Spinal cord (tissue), 10 donors: ENCODE measurements around the gene CAPZB. TPM values are rescaled to one million over a fixed set of nuclear protein-coding genes. Genes with fewer than 3 reads are reported as not detected.

ENCODE experiments used
- DNase-seq, 6 donors: peaks; one replicate each; pipeline versions ENCODE4 v3.0.0 to v3.0.0-alpha.2; 2013 to 2015; ENCODE audit warnings: low spot score in 6 of 6, low read depth in 4 of 6
- H3K27ac ChIP-seq: one replicate; pipeline ENCODE4 v1.5.1; 2013; ENCODE audit warnings: low read depth, low read length, control low read depth
- H3K27me3 ChIP-seq: one replicate; pipeline ENCODE4 v1.6.1; 2013; ENCODE audit warnings: low read length; ENCODE audit not compliant: control insufficient read depth, insufficient read depth
- H3K36me3 ChIP-seq: one replicate; pipeline ENCODE4 v1.6.1; 2013; ENCODE audit warnings: low read length; ENCODE audit not compliant: control insufficient read depth, insufficient read depth
- H3K4me1 ChIP-seq: one replicate; pipeline ENCODE4 v1.6.1; 2013; ENCODE audit warnings: low read length; ENCODE audit not compliant: control insufficient read depth, insufficient read depth
- H3K4me3 ChIP-seq: one replicate; pipeline ENCODE4 v1.5.1; 2013; ENCODE audit warnings: low read depth, low read length, control low read depth
- H3K9me3 ChIP-seq: one replicate; pipeline ENCODE4 v1.6.1; 2013; ENCODE audit warnings: low read length; ENCODE audit not compliant: control insufficient read depth, insufficient read depth
- WGBS: methylation state at CpG from one replicate; pipeline ENCODE4 v1.1.5; 2013; ENCODE audit warnings: missing lambda C conversion rate; ENCODE audit not compliant: insufficient coverage; 5-methylcytosine and 5-hydroxymethylcytosine counted together
- polyA plus RNA-seq, 2 donors: library from polyadenylated mRNA; unstranded; fragments of 120-200 nt; gene quantifications; one replicate each; pipeline ENCODE4 v1.2.1, GENCODE V29; 2013; ENCODE audit not compliant: insufficient read length in 2 of 2
- total RNA-seq, 2 donors: library from RNA; depleted of rRNA in 1 of 2; stranded (reverse); fragments of 120-200 nt in 1 of 2; fragments of >200 nt in 1 of 2; gene quantifications; one replicate each; pipeline versions ENCODE4 v1.2.3 to v1.2.4, GENCODE V29; 2013 to 2014
- donor health status: healthy.

CAPZB gene
- total and polyA plus RNA-seq, 4 donors: 78.8 to 312 (median 243) TPM

GRCh38 chr1:19387045-19387467 is 98.3 kb downstream of the CAPZB start:
- H3K4me3 ChIP-seq: no peak overlapping the region
- peaks cover 23% of the 10 kb centered on the region for H3K36me3 ChIP-seq
- no peaks in the 10 kb centered on the region for H3K27me3 ChIP-seq
- H3K4me1 ChIP-seq: peaks cover 33% of the 10 kb centered on the region
- H3K9me3 ChIP-seq: no peaks in the 10 kb centered on the region
- WGBS: 86% methylated on average over 4 of the region's 4 CpGs
- DNase-seq: no peak
- H3K27ac ChIP-seq: peak overlapping the region; percentile 64

GRCh38 chr1:19385869-19386591 is 99.3 kb downstream of the CAPZB start:
- Histone ChIP-seq H3K27me3 (no peaks in the 10 kb centered on the region), H3K4me3 (no peak overlapping the region), H3K27ac (peak overlapping the region; percentile 64), H3K9me3 (no peaks in the 10 kb centered on the region), H3K4me1 (peaks cover 30% of the 10 kb centered on the region), H3K36me3 (peaks cover 29% of the 10 kb centered on the region)
- peak in 1 of 6 donors; percentile 58 for DNase-seq
- WGBS: 79% methylated on average over 13 of the region's 15 CpGs

- WGBS: 81% methylated on average over 9 of the region's 9 CpGs
- no peak for DNase-seq
- H3K4me1 ChIP-seq: peaks cover 24% of the 10 kb centered on the region
- no peak overlapping the region for H3K4me3 ChIP-seq
- no peaks in the 10 kb centered on the region for H3K9me3 ChIP-seq
- peaks cover 31% of the 10 kb centered on the region for H3K36me3 ChIP-seq
- H3K27me3 ChIP-seq: no peaks in the 10 kb centered on the region
- peak overlapping the region; percentile 64 for H3K27ac ChIP-seq
These were observed 100.1 kb downstream of the CAPZB start for GRCh38 chr1:19385221-19385620.

GRCh38 chr1:19384772-19385187 is 100.6 kb downstream of the CAPZB start:
- Histone ChIP-seq H3K4me3 (no peak overlapping the region), H3K27ac (peak overlapping the region; percentile 64), H3K4me1 (peaks cover 20% of the 10 kb centered on the region), H3K9me3 (no peaks in the 10 kb centered on the region), H3K36me3 (peaks cover 32% of the 10 kb centered on the region), H3K27me3 (no peaks in the 10 kb centered on the region)
- WGBS: 100% methylated on average over 2 of the region's 7 CpGs
- no peak for DNase-seq

GRCh38 chr1:19384113-19384512 is 101.2 kb downstream of the CAPZB start:
- H3K27me3 ChIP-seq: no peaks in the 10 kb centered on the region
- H3K9me3 ChIP-seq: no peaks in the 10 kb centered on the region
- peaks cover 33% of the 10 kb centered on the region for H3K36me3 ChIP-seq
- H3K4me3 ChIP-seq: no peak overlapping the region
- peak overlapping the region; percentile 64 for H3K27ac ChIP-seq
- 44% methylated on average over 3 of the region's 4 CpGs for WGBS
- peaks cover 20% of the 10 kb centered on the region for H3K4me1 ChIP-seq
- DNase-seq: peak in 1 of 6 donors; percentile 45

GRCh38 chr1:19382222-19382621 is 103.1 kb downstream of the CAPZB start:
- Histone ChIP-seq H3K4me1 (peaks cover 19% of the 10 kb centered on the region), H3K27ac (peak overlapping the region; percentile 40), H3K36me3 (peaks cover 41% of the 10 kb centered on the region), H3K4me3 (no peak overlapping the region), H3K27me3 (no peaks in the 10 kb centered on the region), H3K9me3 (no peaks in the 10 kb centered on the region)
- DNase-seq: peak in 1 of 6 donors; percentile 67
- WGBS: 35% methylated on average over 2 of the region's 4 CpGs

GRCh38 chr1:19381261-19381660 is 104.1 kb downstream of the CAPZB start:
- no peak for DNase-seq
- no peaks in the 10 kb centered on the region for H3K9me3 ChIP-seq
- H3K27ac ChIP-seq: no peak overlapping the region
- H3K4me3 ChIP-seq: no peak overlapping the region
- H3K36me3 ChIP-seq: peaks cover 41% of the 10 kb centered on the region
- WGBS: 88% methylated on average over 3 of the region's 6 CpGs
- H3K4me1 ChIP-seq: peaks cover 15% of the 10 kb centered on the region
- no peaks in the 10 kb centered on the region for H3K27me3 ChIP-seq

- Histone ChIP-seq H3K9me3 (no peaks in the 10 kb centered on the region), H3K27me3 (no peaks in the 10 kb centered on the region), H3K36me3 (peaks cover 32% of the 10 kb centered on the region), H3K4me3 (no peak overlapping the region), H3K4me1 (peaks cover 21% of the 10 kb centered on the region), H3K27ac (no peak overlapping the region)
- no peak for DNase-seq
- 95% methylated on average over 10 of the region's 17 CpGs for WGBS
These were observed 107.3 kb downstream of the CAPZB start for GRCh38 chr1:19377812-19378718.

GRCh38 chr1:19376428-19377372 is 108.6 kb downstream of the CAPZB start:
- DNase-seq: no peak
- Histone ChIP-seq H3K4me1 (peaks cover 12% of the 10 kb centered on the region), H3K4me3 (no peak overlapping the region), H3K9me3 (no peaks in the 10 kb centered on the region), H3K27me3 (no peaks in the 10 kb centered on the region), H3K27ac (no peak overlapping the region), H3K36me3 (peaks cover 38% of the 10 kb centered on the region)
- WGBS: 100% methylated on average over 1 of the region's 7 CpGs
